Stimulated activated CD8-positive, alpha-beta memory T cell treated with anti-CD3 and anti-CD28 coated beads, Interleukin-4, amount 100 ng/mL, for 4 hours (primary cell): ENCODE results near the gene ADAMTSL1.

Experiments used
- DNase-seq, 2 donors: peaks; one replicate each; pipeline ENCODE4 v3.0.0-alpha.2; 2020; ENCODE audit warnings: low read depth in 2 of 2, low spot score in 1 of 2

ADAMTSL1 gene

DNA sequence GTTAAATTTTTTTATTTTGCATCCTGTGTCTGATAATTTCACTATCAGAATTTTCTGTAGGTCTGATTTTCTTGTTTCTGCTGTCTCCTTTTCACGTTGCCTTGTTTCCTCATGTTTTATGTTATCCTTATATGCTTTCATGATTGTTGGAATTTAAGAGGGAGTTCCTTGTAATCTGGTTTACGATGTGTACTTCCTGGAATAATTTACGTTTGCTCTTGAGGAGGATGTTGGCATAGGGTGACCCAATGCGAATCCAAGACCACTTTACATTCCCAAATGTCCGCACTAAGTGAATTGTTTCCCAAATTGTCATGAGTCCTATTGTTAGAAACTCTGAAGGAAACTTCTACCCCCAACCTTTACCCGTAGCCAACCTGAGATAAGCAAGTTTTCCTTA lies 80.3 kb downstream of the ADAMTSL1 start:
- no peak for DNase-seq

DNA sequence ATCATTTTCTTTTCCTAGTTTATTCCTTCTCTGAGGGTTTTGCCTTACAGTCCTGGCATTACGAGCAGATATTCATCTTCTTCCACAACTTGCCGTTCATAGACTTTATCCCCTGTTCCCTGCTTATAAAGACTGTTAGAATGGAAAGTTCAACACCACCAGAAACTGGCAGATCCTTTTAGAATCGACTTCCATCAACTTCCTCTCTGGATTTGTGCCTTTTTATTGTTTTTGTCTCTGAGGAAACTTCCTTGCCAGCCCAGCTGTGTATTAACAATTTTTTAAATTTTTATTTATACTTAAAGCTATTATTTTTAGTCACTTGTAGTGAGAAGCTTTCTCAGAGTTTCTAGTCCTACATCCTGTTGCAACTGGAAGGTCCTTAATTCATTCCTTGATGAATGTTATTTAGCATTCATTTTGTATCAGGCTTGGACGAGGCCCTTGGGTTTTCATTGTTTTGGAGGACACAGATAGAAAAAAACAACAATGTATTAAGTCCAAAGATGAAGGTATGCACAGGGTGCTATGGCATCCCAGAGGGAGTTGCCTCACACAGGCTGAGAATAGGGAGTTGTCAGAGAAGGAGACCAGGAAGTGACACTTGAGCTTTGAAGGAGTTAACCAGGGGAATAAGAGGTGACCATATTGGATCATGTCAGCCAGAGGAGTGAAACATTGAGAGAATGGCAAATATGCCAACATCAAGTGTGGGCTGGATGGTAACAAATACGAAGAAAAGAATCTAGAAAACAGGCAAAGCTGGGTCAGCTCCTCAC lies 81.3 kb downstream of the ADAMTSL1 start:
- DNase-seq = no peak

DNA sequence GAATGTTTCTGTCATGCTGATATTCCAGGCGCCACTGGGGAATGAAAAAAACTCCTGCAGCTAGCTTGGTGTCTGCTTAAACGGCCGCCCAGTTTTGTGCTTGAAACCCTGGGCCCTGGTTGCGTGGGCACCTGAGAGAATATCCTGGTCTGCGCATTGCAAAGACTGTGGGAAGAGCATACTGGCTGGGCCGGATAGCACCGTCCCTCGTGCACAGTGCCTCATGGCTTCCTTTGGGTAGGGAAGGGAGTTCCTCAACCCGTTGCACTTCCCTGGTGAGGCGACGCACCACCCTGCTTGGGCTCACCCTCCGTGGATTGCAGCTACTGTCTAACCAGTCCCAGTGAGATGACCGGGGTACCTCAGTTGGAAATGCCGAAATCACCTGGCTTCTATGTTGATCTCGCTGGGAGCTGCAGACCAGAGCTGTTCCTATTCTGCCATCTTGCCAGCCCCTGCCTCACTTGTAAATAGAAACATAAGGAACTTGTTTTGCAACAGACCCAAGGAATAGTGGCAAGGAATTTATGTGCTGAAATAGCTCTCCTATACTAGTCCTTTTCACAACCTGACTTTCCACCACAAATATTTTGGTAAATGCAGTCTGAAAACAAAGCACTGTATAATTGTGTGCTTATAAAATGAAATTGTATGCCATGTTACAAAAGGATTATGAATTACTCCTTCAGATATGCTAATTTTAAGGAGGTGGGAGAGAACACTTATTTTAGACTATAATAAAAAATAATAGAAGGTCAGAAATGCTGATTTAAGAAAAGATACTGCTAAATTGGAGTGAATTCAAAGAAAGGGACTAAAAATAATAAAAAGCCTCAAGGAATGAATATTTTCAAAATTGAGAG lies 90.3 kb downstream of the ADAMTSL1 start:
- no peak for DNase-seq

DNA sequence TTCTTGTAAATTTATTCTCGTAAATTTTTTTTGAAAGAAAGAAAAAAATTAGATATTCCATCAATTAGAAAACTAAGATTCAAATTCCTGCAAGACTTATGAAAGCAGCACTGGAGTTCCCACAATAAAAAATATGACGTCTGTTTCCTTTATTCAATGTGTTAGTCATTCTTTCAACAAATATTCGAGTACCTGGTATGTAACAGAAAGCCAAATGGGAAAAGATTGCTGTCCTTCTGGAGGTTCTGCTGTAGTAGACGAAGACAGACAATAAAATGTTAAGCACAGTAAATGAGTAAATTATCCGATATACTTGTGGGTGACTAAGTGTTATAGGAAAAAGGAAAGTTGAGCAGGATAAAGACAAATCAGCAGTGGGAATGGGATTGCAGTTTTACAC lies 92.2 kb downstream of the ADAMTSL1 start:
- no peak for DNase-seq

DNA sequence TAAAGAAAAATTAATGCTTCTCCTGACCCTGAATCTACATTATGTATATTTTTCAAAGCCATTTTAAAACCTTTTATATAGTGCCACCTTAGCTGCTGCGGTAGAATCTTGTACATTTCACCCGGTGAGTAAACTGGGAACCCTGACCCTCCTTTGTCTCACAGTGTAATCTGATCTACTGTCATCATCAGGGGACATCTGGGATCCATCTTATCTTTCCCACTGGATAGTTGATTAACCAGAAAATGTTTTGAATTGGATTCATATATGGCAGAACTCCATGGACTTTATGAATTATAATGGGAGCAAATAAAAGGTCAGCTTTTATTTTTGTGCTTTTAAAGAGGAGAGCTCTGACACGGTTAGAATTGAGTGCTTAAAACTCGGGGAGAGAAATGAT lies 95.0 kb downstream of the ADAMTSL1 start:
- DNase-seq = no peak

DNA sequence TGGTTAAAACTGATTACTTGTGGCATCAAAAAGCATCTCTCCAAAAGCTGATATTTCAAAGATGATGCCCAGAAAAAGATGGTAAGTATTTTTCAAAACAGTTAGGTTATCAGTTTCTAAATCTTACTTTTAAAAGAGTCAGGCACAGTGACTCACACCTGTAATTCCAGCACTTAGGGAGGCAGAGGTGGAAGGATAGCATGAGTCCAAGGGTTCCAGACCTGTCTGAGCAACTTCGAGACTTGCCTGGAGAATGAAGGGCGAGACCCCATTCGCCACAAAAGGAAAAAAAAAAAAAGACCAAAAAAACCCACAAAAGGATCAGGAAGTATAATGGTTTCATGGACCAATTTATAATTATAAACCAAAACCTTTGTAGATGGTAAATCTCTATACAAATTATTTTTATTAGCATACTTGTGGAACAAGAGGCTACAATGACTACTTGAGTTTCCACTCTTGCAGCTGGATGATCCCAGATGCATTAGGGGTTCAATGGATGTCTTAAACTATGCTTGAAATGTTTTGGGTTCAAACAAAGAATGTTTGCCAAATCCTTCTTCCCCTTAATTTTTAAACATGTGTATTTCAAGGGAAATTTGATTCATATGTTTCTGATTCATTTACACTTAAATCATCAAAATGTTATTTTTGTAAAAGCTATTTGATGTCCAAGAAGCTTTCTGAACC lies 96.1 kb downstream of the ADAMTSL1 start:
- no peak for DNase-seq

DNA sequence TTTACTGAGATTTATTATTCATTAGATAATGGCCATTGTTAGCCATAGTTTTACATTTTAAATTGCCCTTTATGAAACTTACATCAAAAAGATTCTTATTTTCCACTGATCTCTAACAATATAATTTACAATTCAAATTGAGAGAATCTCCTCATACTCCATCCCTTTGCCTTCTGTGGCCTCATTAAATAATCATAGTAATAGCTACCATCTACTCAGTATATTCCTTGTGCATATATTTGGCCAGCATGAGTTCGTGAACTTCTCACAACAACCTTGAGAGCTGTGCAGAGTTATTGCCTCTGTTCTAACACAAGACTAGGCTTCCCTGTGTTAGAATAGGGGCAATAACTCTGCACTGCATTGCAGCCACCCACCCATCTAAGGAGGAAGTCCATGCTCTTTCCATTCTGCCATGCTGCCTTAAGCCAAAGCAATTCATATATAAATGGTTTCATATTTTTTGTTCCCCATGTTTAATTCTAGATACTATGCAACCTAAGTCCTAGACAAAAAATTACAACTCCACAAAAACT lies 99.1 kb downstream of the ADAMTSL1 start:
- no peak for DNase-seq

DNA sequence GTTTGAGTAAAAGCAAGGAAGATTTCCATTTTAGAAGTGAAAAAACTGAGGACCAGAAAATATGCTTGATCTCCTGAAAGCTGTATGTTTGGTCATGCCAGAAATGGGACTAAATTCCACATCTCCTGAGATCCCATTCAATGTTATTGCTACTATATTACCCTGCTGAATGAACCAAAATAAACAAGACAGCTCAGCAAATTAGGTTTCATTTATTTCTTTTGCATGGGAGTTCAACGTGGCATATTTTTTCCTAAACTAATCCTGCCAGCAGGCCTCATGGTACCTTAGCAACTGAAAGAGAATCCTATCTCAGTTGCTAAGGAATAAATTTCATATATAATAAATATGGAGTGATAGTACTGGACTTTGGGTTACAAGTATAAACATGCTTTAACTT lies 101.7 kb downstream of the ADAMTSL1 start:
- DNase-seq = no peak

DNA sequence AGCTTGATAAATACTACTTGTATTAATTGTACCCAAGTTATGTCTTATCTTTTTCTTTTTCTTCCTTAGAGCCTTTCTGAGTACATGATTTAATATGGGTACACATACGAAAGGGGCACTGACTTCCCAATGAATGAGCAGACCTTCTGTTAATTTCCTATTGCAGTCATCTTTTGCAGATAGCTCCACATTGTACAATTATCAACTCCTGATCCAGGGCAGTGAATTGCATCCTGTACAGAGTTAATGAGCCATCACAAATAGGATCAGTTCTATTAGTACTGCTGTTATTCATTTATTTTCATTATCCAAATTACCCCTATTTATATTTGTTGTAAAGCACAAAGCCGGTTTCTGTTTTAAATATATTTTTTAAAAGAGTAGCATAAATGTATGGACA lies 105.6 kb downstream of the ADAMTSL1 start:
- no peak for DNase-seq

DNA sequence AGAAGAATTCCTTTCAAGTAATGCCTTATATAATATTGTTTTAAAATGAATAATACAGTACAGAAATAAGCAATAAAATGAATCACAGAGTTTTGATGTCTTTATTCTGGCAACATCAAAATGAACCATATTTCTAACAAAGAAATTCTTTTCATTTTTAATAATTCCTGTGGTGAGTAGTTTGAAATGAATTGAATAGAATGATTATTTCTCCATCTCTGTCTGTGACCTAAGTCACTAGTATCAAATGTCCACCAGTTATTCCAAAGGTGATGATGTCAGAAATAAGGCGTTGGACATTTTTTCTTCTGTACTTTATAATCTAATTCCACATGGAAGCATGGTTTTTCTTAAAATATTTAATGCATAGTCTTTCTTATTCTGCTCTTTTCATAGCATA lies 106.2 kb downstream of the ADAMTSL1 start:
- DNase-seq = no peak

DNA sequence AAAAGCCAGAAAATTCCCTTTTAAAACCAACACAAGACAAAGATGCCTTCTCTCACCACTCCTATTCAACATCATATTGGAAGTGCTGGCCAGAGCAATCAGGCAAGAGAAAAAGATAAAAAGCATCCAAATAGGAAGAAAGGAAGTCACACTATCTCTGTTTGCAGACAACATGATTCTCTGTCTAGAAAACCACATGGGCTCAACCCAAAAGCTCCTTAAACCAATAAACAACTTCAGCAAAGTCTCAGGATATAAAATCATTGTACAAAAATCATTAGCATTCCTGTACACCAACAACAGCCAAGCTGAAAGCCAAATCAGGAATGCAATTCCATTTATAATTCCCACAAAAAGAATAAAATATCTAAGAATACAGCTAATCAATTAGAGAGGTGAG lies 112.0 kb downstream of the ADAMTSL1 start:
- DNase-seq = no peak

DNA sequence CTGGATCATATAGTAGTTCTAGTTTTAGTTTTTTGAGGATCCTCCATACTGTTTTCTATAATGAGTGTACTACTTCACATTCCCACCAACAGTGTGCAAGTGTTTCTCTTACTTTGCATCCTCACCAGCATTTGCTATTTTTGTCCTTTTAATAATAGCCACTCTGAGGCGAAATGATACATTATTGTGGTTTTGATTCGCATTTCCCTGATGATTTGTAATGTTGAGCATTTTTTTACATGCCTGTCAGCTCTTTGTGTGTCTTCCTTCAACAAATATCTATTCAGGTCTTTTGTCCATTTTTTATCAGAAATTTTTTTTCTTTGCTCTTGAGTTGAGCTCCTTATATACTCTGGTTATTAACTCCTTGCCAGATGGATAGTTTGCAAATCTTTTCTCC lies 114.0 kb downstream of the ADAMTSL1 start:
- no peak for DNase-seq

DNA sequence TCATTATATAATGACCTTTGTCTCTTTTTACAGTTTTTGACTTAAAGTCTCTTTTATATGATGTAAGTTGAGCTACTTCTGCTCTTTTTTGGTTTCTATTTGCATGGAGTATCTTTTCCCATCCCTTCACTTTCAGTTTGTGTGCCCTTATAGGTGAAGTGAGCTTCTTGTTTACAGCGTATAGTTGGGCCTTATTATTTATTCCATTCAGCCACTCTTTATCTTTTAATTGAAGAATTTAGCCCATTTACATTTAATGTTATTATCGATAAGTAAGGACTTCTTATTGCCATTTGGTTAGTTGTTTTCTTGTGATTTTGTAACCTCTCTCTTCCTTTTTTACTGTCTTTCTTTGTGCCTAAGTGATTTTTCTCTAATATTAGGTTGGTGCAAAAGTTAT lies 117.3 kb downstream of the ADAMTSL1 start:
- no peak for DNase-seq

DNA sequence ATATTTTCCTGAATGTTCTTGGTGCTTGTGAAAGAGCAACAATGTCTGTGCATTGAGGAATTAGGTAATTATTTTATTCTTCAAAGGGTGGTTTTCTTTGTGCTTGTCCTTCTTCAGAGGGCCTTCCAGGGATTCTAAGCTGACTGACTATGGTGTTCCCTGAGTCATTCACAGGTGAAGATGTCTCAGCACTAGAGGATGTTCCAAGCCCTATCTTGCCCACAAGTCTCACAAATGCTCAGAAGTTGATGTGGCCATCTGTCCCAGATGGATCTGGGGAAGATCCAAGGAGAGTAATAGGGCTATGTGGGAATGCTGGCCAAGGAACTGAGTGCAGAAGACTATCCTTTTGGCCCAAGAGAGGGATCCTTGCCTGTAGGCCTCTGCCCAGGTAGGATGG lies 120.9 kb downstream of the ADAMTSL1 start:
- DNase-seq = no peak

DNA sequence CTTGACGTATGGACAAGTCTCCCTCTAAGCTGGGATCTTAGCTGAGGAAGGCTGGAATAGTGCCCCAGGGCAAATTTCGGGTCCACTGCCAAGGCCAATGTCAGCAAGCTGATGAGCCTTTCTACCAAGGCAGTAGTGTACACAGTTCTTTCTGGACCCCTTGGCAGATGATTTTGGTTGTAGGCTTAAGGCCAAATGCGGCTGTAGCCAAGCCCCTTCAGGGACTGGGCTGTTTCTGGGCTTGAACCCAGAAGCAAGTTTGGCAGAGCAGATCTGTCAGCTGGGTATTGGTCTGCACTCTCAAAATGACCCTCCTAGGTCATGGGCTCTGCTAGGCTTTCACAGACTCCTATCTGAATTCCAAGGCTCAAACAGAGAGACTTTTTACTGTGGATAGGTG lies 121.6 kb downstream of the ADAMTSL1 start:
- DNase-seq = no peak

DNA sequence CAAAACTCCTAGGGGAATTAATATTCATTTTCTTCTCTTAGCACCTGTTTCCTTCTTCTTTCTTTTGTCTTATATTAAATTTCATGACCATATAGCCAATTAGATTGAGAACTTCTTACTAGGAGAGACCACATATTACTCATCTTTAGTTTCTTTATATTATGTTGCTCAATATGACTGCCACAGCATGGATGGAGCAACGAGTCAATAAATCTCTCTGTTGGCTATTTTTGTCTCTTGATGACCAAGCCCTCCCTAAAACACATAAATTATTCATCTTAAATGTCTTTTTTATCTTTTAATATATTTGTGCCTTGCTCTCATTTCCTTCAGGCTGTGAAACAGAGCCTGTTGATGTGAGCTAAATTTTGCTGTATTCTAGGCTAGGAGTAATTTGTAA lies 123.0 kb downstream of the ADAMTSL1 start:
- DNase-seq = no peak

DNA sequence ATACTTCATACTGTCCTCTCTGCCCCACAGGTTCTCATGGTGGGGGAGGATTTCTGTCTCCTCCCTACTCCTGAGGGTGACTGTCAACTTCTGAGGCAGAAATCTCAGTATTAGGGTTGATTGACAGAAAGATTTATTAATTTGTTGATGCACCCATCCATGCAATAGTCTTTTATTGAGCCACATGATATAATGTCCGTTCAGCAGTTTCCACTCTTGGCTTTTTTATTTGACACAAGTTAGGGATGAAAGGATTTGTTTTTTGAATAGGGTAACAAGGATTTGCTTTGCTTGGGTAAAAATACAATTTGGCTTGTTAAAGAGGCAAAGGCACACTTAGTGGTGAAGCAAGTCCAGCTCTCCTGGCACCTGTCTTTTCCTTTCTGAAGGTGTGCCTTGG lies 125.0 kb downstream of the ADAMTSL1 start:
- no peak for DNase-seq

DNA sequence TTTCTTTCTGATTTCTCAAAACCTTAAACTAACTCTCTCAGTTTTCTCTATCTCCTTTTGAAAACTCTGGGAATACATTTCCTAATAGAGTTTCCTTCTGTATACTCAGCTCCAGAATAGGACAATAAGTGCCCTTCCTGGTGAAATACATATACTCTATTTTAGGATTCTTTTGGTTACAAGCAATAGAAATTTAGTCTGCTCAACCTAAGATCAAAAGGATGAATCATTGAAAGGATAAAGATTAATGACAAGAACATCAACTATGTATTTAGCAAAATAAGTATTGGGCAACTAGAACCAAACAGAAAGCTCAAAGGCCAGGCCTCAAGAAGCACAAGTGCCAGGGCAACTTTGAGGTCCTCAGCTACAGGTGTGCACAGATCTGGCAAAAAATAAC lies 127.1 kb downstream of the ADAMTSL1 start:
- DNase-seq = no peak

DNA sequence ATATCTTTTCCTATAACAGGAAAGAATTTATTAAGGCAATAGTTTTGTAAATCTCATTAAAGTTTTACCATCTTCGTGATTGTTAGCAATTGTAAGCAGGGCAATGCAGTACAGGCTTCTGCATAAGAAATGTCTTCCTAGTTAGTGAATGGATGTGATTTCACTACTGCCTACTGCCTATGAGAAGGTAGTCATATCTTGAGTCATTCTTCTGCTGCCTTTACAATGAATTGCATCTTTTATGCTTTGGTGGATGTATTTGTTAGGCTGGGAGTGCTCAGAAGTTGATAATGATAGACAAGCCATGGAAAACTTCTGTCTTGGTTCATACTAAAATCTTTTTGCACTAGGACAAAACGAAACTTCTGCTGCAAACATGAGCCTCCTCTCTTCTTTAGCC lies 128.0 kb downstream of the ADAMTSL1 start:
- DNase-seq = no peak

DNA sequence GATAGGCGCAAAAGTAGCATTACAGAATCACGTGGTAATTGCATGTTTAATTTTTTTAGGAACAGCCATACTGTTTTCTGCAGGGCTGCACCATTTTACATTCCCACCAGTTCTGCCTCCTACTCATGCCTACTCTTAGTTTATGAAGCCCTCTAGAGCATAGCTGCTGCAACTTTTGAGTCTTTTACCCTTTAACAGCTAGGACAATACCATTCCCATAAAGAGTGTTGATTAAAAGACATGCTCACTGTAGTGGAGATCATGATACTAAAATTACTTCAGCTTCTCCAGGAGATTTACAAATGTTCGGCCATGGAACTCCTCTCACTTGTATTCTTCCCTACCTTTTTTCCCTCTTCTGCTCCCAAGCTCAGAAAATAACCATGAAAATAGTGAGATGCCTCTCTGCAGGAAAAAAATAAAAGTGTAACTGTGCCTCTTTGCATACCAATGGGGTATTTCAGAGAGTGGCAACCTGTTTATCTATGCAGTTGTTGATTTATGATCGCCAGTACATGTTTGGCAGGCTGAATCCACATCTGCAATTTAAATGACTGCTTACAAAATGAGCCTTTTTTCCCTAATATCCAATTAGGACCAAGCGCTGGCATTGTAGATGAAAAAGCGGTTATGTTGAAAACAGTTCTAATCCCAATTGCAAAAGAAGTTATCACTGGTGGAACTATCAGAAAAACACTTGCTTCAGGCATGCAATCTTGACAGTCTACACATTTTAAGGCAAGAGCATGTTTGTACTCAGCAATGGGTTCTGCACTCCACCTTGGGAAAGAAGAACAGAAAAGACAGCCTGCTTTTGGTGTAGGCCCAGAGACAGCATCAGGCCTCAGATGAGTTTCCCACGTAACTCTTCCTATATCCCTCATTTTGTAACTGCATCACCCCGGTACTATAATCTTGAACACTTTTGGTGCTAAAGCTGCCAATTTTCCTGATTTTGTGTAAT lies 131.1 kb downstream of the ADAMTSL1 start:
- no peak for DNase-seq

DNA sequence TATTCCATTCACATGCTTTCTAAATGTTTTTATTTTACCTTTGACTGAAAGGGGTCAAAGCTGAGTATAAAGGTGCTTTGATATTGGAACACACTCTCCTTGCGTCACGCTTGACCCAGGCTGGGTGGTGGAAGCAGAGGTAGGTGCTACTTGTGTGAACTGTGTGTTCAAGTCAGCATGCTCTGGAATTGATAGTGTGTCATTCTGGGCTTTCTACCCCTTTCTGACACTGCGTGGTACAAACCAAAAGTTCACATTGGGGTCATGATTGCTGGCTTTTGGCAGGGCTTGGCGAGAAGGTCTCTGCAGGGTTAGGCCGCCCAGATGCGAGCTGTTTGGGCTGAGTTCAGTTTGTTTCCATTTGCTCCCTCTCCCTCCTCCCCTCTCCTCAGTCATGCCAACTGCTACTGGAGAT lies 131.8 kb downstream of the ADAMTSL1 start:
- DNase-seq = no peak
